Activated CD8-positive, alpha-beta memory T cell treated with anti-CD3 and anti-CD28 coated beads, Interleukin-2, amount 50 U/mL, for 1 hour (primary cell): ENCODE measurements around the gene RAB35.

Experiments used
- DNase-seq: peaks from one replicate; pipeline ENCODE4 v3.0.0-alpha.2; 2020; ENCODE audit errors: extremely low read depth

Gene RAB35

DNA sequence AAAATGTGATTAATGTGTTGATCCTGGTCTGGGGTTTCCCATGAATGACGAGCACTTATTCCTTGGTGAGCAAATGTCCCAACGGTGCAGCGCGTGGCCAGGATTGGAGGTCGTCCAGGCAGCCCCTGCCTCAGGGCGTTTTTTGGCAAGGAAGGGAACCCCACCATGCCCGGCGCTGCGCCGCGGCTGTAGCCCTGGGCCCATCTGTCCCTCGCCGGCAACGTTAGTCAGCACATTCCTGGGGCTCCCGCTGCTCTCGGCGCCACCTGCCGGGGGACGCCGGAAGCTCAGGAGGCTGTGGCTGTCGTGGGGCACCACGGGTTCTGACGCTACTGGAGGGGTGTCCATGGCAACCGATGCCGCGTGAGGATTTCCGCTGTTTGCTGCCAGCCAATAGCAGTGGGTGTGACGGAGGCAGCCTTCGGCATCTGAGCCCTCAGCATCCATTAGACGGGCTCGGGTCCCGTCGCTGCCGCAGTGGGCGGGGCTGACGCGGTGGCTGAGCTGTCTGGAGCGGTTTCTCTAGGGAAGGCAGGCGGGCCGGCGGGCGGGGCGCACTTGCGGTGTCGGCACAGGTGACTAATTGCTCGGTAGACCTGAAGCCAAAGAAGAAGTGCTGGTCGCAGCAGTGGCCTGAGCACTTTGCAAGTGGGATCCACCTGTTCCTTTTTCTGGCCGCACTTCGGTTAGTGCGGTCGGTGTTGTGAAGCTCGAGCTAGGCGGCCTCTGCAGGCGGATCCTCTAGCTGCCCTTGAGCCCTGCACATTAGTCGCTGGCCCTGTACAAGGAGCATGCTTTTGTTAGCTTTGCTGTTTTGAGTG lies 29.5 kb downstream of the RAB35 start:
- peak; percentile 99 for DNase-seq

GRCh38 chr12:120085920-120086645 lies 30.5 kb downstream of the RAB35 start:
- DNase-seq: no peak

- DNase-seq: no peak
These were observed 34.9 kb downstream of the RAB35 start for GRCh38 chr12:120081641-120082040.

- no peak for DNase-seq
These were observed 36.8 kb downstream of the RAB35 start for GRCh38 chr12:120079411-120080400.

GRCh38 chr12:120078868-120079267 lies 37.7 kb downstream of the RAB35 start:
- DNase-seq: no peak

- no peak for DNase-seq
These were observed 39.3 kb downstream of the RAB35 start for GRCh38 chr12:120077260-120077659.

DNA sequence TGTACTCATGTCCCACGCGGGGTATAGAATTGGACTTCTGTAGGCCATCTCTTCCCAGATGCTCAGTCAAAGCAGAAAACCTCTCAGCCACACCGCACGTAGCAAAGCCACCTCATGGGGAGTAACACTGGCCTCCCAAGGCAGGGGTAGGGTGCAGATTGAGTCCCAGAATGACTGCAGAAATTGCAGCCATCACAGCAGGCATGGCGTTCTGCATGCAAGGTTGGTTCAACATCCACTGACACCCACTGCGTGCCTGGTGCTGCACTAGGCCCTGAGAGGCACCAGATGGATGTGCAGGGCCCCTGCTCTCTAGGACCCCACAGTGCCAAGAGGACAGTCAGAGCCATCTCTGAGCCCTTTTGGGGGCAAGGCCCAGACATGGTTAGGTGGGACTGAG lies 39.9 kb downstream of the RAB35 start:
- no peak for DNase-seq

- no peak for DNase-seq
These were observed 41.4 kb downstream of the RAB35 start for GRCh38 chr12:120075034-120075616.

- DNase-seq: no peak
These were observed 43.9 kb downstream of the RAB35 start for GRCh38 chr12:120072472-120073249.

GRCh38 chr12:120071493-120072020 lies 45.0 kb downstream of the RAB35 start:
- DNase-seq: no peak

DNA sequence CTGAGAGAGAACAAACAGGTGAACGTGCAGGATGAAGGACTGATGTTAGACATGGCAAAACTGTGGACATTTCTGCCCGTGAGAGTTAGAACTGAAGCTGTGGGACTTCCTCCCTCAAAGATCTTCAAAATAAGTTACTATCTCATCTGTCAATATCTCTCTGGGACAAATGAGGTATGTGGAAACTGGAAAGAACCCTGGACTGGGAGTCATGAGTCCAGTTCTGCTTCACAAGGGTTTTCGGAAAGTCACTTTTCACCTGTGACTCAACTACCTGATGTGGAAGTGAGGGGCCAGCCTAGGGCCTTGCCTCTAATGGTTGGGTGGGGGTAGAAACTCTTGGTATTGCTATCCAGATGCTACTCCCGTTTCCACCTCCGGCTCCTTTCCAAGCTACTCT lies 47.3 kb downstream of the RAB35 start:
- no peak for DNase-seq

- no peak for DNase-seq
These were observed 48.7 kb downstream of the RAB35 start for GRCh38 chr12:120067901-120068300.

GRCh38 chr12:120067084-120067869 lies 49.3 kb downstream of the RAB35 start:
- no peak for DNase-seq

- no peak for DNase-seq
These were observed 50.2 kb downstream of the RAB35 start for GRCh38 chr12:120066341-120066740.

GRCh38 chr12:120065472-120065871 lies 51.1 kb downstream of the RAB35 start:
- DNase-seq: no peak

DNA sequence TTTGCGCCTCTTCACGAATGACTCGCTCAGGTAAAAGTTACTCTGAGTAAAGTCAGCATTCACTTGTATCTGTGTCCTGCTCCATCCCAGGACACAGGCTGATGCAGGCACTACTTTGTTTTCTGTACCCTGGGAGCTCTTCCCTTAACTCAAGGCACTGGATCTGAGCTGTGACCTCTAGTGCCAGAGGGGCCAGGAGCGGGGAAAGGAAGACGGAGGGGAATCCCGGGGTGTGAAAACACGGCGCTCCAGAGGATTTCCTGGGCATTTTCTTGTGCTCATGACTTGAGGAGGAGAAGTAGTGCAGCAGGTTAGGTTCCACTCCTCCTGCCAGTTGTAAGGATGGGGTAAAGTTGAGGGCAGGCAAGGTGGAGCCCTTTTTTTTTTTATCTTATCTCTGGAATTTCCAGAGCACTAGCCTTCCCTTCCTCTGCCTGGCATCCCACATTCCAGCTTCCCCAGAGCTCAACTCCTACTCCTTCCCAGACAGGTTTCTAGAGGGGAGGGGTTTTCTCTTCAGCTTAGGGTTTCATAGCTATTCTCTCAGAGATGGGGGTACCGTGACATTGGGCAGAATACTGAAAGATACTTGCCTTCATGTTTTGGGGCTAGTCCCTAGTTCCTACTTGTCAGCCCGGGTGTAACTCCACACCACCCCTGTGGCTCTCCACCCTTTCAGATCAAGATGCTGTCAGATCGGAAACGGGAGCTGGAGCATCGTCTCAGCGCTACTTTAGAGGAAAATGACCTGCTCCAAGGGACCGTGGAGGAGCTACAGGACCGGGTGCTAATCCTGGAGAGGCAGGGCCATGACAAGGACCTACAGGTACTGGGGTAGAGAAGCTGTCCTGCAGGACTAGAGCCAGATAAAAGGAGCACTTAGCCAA lies 52.3 kb downstream of the RAB35 start:
- DNase-seq: no peak

GRCh38 chr12:120062976-120063579 lies 53.5 kb downstream of the RAB35 start:
- DNase-seq: no peak

GRCh38 chr12:120061575-120062214 lies 54.9 kb downstream of the RAB35 start:
- DNase-seq: no peak
